H9 (cell line): Measurements from ENCODE around the gene NSG1. TPM values are rescaled to one million over a fixed set of nuclear protein-coding genes. Genes with fewer than 3 reads are reported as not detected.

ENCODE experiments used
- DNase-seq: peaks from one replicate; pipeline ENCODE4 v3.0.0-alpha.2; 2017
- H2AFZ ChIP-seq: one replicate; pipeline ENCODE4 v1.6.1; 2013; ENCODE audit warnings: mild to moderate bottlenecking, low read length, control low read depth, moderate library complexity
- H2AK5ac ChIP-seq: 2 replicates; pipeline ENCODE4 v1.6.1; 2013; ENCODE audit warnings: low read length, control low read depth, mixed read lengths; ENCODE audit not compliant: insufficient read length
- H2BK120ac ChIP-seq: one replicate; pipeline ENCODE4 v1.6.1; 2013; ENCODE audit warnings: low read depth, mild to moderate bottlenecking, low read length, control low read depth, inconsistent platforms; ENCODE audit not compliant: poor library complexity, severe bottlenecking
- H2BK12ac ChIP-seq: 2 replicates; pipeline ENCODE4 v1.6.1; 2013; ENCODE audit warnings: low read length, control low read depth, mixed read lengths, low read depth; ENCODE audit not compliant: insufficient read length
- H2BK15ac ChIP-seq: 2 replicates; pipeline ENCODE4 v1.6.1; 2013; ENCODE audit warnings: low read depth, low read length, control low read depth
- H2BK20ac ChIP-seq: one replicate; pipeline ENCODE4 v1.6.1; 2013; ENCODE audit warnings: low read depth, mild to moderate bottlenecking, low read length, control low read depth, inconsistent platforms; ENCODE audit not compliant: poor library complexity, severe bottlenecking
- H2BK5ac ChIP-seq: 2 replicates; pipeline ENCODE4 v1.6.1; 2013; ENCODE audit warnings: low read length, control low read depth, mixed read lengths; ENCODE audit not compliant: insufficient read length
- H3K14ac ChIP-seq: 2 replicates; pipeline ENCODE4 v1.6.1; 2013; ENCODE audit warnings: low read length, control low read depth; ENCODE audit not compliant: insufficient read depth
- H3K18ac ChIP-seq: 2 replicates; pipeline ENCODE4 v1.6.1; 2013; ENCODE audit warnings: low read depth, mild to moderate bottlenecking, mixed read lengths, low read length, control low read depth; ENCODE audit not compliant: insufficient read length
- H3K23ac ChIP-seq: 2 replicates; pipeline ENCODE4 v1.6.1; 2013; ENCODE audit warnings: low read length, control low read depth, mixed read lengths, low read depth; ENCODE audit not compliant: insufficient read length
- H3K23me2 ChIP-seq: 2 replicates; pipeline ENCODE4 v1.6.1; 2013; ENCODE audit warnings: low read depth, mild to moderate bottlenecking, mixed read lengths, low read length, control low read depth; ENCODE audit not compliant: insufficient read length, poor library complexity, severe bottlenecking
- H3K27ac ChIP-seq: 2 replicates; pipeline ENCODE4 v1.5.1; 2013; ENCODE audit warnings: low read length, control low read depth, mixed read lengths, low read depth; ENCODE audit not compliant: insufficient read length
- H3K27me3 ChIP-seq: 2 replicates; pipeline ENCODE4 v1.6.1; 2013; ENCODE audit warnings: low read length, control low read depth, inconsistent platforms; ENCODE audit not compliant: insufficient read depth
- H3K4ac ChIP-seq: 2 replicates; pipeline ENCODE4 v1.6.1; 2013; ENCODE audit warnings: low read depth, mild to moderate bottlenecking, control low read depth, inconsistent platforms, low read length, moderate library complexity
- H3K4me1 ChIP-seq: 2 replicates; pipeline ENCODE4 v1.6.1; 2013; ENCODE audit warnings: low read length, control low read depth, inconsistent platforms; ENCODE audit not compliant: insufficient read depth
- H3K4me2 ChIP-seq: 2 replicates; pipeline ENCODE4 v1.6.1; 2013; ENCODE audit warnings: low read length, control low read depth, mixed read lengths; ENCODE audit not compliant: insufficient read length, insufficient read depth
- H3K56ac ChIP-seq: 2 replicates; pipeline ENCODE4 v1.6.1; 2013; ENCODE audit warnings: low read depth, mild to moderate bottlenecking, mixed read lengths, low read length, control low read depth; ENCODE audit not compliant: insufficient read length
- H3K79me1 ChIP-seq: 2 replicates; pipeline ENCODE4 v1.6.1; 2013; ENCODE audit warnings: low read depth, mild to moderate bottlenecking, moderate library complexity, low read length, control low read depth, inconsistent platforms; ENCODE audit not compliant: insufficient read depth, poor library complexity, severe bottlenecking
- H3K79me2 ChIP-seq: 2 replicates; pipeline ENCODE4 v1.6.1; 2013; ENCODE audit warnings: low read length, control low read depth, inconsistent platforms; ENCODE audit not compliant: insufficient read depth
- H3K9ac ChIP-seq: 2 replicates; pipeline ENCODE4 v1.6.1; 2013; ENCODE audit warnings: low read length, control low read depth, mixed read lengths; ENCODE audit not compliant: insufficient read length; ENCODE audit errors: extremely low read depth
- H3K9me3 ChIP-seq: one replicate; pipeline ENCODE4 v1.6.1; 2013; ENCODE audit warnings: low read depth, low read length, inconsistent platforms; ENCODE audit not compliant: control insufficient read depth
- H3T11ph ChIP-seq: one replicate; pipeline ENCODE4 v1.6.1; 2013; ENCODE audit warnings: mild to moderate bottlenecking, low read length, control low read depth, inconsistent platforms
- H4K20me1 ChIP-seq: one replicate; pipeline ENCODE4 v1.6.1; 2013; ENCODE audit not compliant: control insufficient read depth, insufficient read length, insufficient read depth
- H4K5ac ChIP-seq: 2 replicates; pipeline ENCODE4 v1.6.1; 2013; ENCODE audit warnings: low read depth, mild to moderate bottlenecking, mixed read lengths, low read length, control low read depth; ENCODE audit not compliant: insufficient read length
- H4K8ac ChIP-seq: replicated peaks from 2 replicates; pipeline ENCODE4 v1.6.1; 2013; ENCODE audit warnings: low read length, control low read depth, mixed read lengths, low read depth; ENCODE audit not compliant: insufficient read length
- H4K91ac ChIP-seq: 2 replicates; pipeline ENCODE4 v1.6.1; 2013; ENCODE audit warnings: low read depth, mild to moderate bottlenecking, moderate library complexity, mixed read lengths, low read length, control low read depth; ENCODE audit not compliant: insufficient read length
- H3K27ac Mint-ChIP-seq, 3 experiments: 2 replicates in 2 of 3; 3 replicates in 1 of 3; pipeline ENCODE4 v1.8.0; 2020 to 2021; ENCODE audit warnings: mixed read lengths in 3 of 3, mild to moderate bottlenecking in 1 of 3, moderate library complexity in 1 of 3
- H3K27me3 Mint-ChIP-seq: 2 replicates; pipeline ENCODE4 v1.8.0; 2021; ENCODE audit warnings: low read depth, mild to moderate bottlenecking, moderate library complexity, mixed read lengths
- H3K36me3 Mint-ChIP-seq, 3 experiments: 2 replicates in 2 of 3; 3 replicates in 1 of 3; pipeline ENCODE4 v1.8.0; 2020 to 2021; ENCODE audit warnings: low read depth in 3 of 3, mixed read lengths in 3 of 3; ENCODE audit not compliant: insufficient read depth in 1 of 3
- H3K4me1 Mint-ChIP-seq, 2 experiments: 2 replicates each; pipeline ENCODE4 v1.8.0; 2020; ENCODE audit warnings: mixed read lengths in 2 of 2
- H3K4me3 Mint-ChIP-seq, 2 experiments: 2 replicates in 1 of 2; 3 replicates in 1 of 2; pipeline ENCODE4 v1.8.0; 2020 to 2021; ENCODE audit warnings: mild to moderate bottlenecking in 2 of 2, mixed read lengths in 2 of 2, moderate library complexity in 1 of 2
- H3K9me3 Mint-ChIP-seq, 2 experiments: 2 replicates in 1 of 2; 3 replicates in 1 of 2; pipeline ENCODE4 v1.8.0; 2020; ENCODE audit warnings: mild to moderate bottlenecking in 2 of 2, mixed read lengths in 2 of 2, moderate library complexity in 1 of 2
- WGBS: extraction: QIAGEN DNeasy Blood & Tissue Kit; methylation state at CpG from one replicate; pipeline ENCODE4 v1.1.7; 2013; ENCODE audit warnings: missing lambda C conversion rate, low lambda C conversion rate, mixed read lengths; ENCODE audit not compliant: insufficient read length; ENCODE audit errors: extremely low coverage; 5-methylcytosine and 5-hydroxymethylcytosine counted together
- total RNA-seq: library from RNA; stranded (reverse); gene quantifications from 2 replicates; pipeline ENCODE4 v1.2.1, GENCODE V29; 2021
- TF ChIP-seq, protein P1 (sequence below): fragments of 200-600 bp; sonication (generic); conservative IDR thresholded peaks from 3 replicates; pipeline ENCODE4 v1.8.0; 2021; ENCODE audit warnings: antibody characterized with exemption, mild to moderate bottlenecking

Gene NSG1
- total RNA-seq, 1 experiment from 2014 or later = 9.3 TPM

DNA sequence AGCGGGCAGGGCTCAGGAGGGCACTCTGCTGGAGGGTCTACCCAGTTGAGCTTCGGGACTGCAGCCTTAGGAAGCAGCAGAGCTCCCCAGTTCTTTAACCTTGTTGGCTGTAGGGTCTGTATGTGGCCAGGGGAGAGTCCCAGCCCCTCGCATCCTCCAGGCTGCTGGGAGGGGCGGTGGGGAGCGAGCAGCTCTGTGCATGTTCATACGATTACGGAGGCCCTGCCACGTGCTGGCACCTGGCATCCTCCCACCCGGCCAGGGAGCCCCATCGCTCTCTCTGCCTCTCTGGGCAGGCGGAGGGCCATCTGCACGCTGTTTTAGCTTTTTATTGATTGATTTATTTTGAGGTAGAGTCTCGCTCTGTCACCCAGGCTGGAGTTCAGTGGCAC is 21.2 kb downstream of the NSG1 start:
- Mint-ChIP-seq H3K4me1 (peaks cover 6 to 12% of the 10 kb centered on the region in 2 experiments), H3K27me3 (peaks cover 4% of the 10 kb centered on the region; the same call in 1 of the 2 replicates), H3K4me3 (no peak overlapping the region), H3K27ac (no peak overlapping the region), H3K9me3 (no peaks in the 10 kb centered on the region), H3K36me3 (no peaks in the 10 kb centered on the region; a peak in 2 of 7 replicates)
- H3K23ac ChIP-seq = no peak overlapping the region
- no peaks in the 10 kb centered on the region for H3K27me3 ChIP-seq
- H3K56ac ChIP-seq = no peak overlapping the region
- no peak overlapping the region for H2AFZ ChIP-seq
- no peak overlapping the region for H4K91ac ChIP-seq
- no peak overlapping the region for H3T11ph ChIP-seq
- no peak overlapping the region for H3K9ac ChIP-seq
- H3K79me2 ChIP-seq = no peaks in the 10 kb centered on the region
- H2AK5ac ChIP-seq = no peak overlapping the region
- TF ChIP-seq, protein P1, sequence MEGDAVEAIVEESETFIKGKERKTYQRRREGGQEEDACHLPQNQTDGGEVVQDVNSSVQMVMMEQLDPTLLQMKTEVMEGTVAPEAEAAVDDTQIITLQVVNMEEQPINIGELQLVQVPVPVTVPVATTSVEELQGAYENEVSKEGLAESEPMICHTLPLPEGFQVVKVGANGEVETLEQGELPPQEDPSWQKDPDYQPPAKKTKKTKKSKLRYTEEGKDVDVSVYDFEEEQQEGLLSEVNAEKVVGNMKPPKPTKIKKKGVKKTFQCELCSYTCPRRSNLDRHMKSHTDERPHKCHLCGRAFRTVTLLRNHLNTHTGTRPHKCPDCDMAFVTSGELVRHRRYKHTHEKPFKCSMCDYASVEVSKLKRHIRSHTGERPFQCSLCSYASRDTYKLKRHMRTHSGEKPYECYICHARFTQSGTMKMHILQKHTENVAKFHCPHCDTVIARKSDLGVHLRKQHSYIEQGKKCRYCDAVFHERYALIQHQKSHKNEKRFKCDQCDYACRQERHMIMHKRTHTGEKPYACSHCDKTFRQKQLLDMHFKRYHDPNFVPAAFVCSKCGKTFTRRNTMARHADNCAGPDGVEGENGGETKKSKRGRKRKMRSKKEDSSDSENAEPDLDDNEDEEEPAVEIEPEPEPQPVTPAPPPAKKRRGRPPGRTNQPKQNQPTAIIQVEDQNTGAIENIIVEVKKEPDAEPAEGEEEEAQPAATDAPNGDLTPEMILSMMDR = no peak
- no peak overlapping the region for H4K8ac ChIP-seq
- no peaks in the 10 kb centered on the region for H3K4me1 ChIP-seq
- no CpG with 5 or more reads among the region's 13 CpGs for WGBS
- no peak overlapping the region for H3K18ac ChIP-seq
- no peak overlapping the region for H4K5ac ChIP-seq
- no peaks in the 10 kb centered on the region for H4K20me1 ChIP-seq
- H3K9me3 ChIP-seq = no peaks in the 10 kb centered on the region
- H2BK5ac ChIP-seq = no peak overlapping the region
- no peak overlapping the region for H2BK15ac ChIP-seq
- no peaks in the 10 kb centered on the region for H3K79me1 ChIP-seq
- no peak overlapping the region for H2BK20ac ChIP-seq
- H2BK120ac ChIP-seq = no peak overlapping the region
- H3K14ac ChIP-seq = no peak overlapping the region; the same call in 1 of the 2 replicates
- no peak for DNase-seq
- H3K4me2 ChIP-seq = no peak overlapping the region
- H3K4ac ChIP-seq = no peak overlapping the region
- no peak overlapping the region for H3K27ac ChIP-seq
- H2BK12ac ChIP-seq = no peak overlapping the region
- H3K23me2 ChIP-seq = no peaks in the 10 kb centered on the region
